SK-N-SH treated with all-trans-retinoic acid at 6 μM for 48 hours (cell line): ENCODE results near the gene MITF.

Experiments used
- ATAC-seq: fragments of 200-7000 bp; cut with Tn5 transposase; 3 replicates; pipeline ENCODE4 v1.9.1; 2020; ENCODE audit warnings: mild to moderate bottlenecking, moderate library complexity
- ARNTL ChIP-seq: fragments of 450-650 bp; formaldehyde crosslinking; IDR thresholded peaks from 2 replicates; pipeline ENCODE4 v1.5.0; 2020; ENCODE audit warnings: low read depth, mild to moderate bottlenecking, moderate library complexity, borderline replicate concordance
- CSDC2 ChIP-seq: fragments of 250-450 bp; sonication (Bioruptor Pico); IDR thresholded peaks from 2 replicates; pipeline ENCODE4 v1.5.0; 2020; ENCODE audit warnings: mild to moderate bottlenecking, moderate library complexity
- ESRRG ChIP-seq: fragments of 250-450 bp; sonication (Bioruptor Pico); IDR thresholded peaks from 2 replicates; pipeline ENCODE4 v1.6.1; 2021; ENCODE audit warnings: mild to moderate bottlenecking
- GLIS3 ChIP-seq: fragments of 250-450 bp; sonication (Bioruptor Pico); IDR thresholded peaks from 2 replicates; pipeline ENCODE4 v1.5.0; 2020; ENCODE audit warnings: mild to moderate bottlenecking, moderate library complexity
- ISL1 ChIP-seq: fragments of 250-450 bp; sonication (Bioruptor Pico); IDR thresholded peaks from 2 replicates; pipeline ENCODE4 v2.1.2; 2022; ENCODE audit warnings: mild to moderate bottlenecking, moderate library complexity
- OSR1 ChIP-seq: fragments of 250-450 bp; sonication (Bioruptor Pico); IDR thresholded peaks from 2 replicates; pipeline ENCODE4 v1.8.0; 2022; ENCODE audit warnings: moderate library complexity, mild to moderate bottlenecking, inconsistent platforms
- PPARA ChIP-seq: fragments of 250-450 bp; sonication (Bioruptor Pico); IDR thresholded peaks from 2 replicates; pipeline ENCODE4 v1.5.0; 2020; ENCODE audit warnings: mild to moderate bottlenecking, borderline replicate concordance
- RARB ChIP-seq: fragments of 250-450 bp; sonication (Bioruptor Pico); IDR thresholded peaks from 2 replicates; pipeline ENCODE4 v1.8.0; 2021; ENCODE audit warnings: mild to moderate bottlenecking, moderate library complexity
- SNAI2 ChIP-seq: fragments of 250-450 bp; sonication (Bioruptor Pico); IDR thresholded peaks from 2 replicates; pipeline ENCODE4 v1.5.0; 2020; ENCODE audit warnings: mild to moderate bottlenecking, moderate library complexity
- TCF4 ChIP-seq: fragments of 250-450 bp; sonication (Bioruptor Pico); IDR thresholded peaks from 2 replicates; pipeline ENCODE4 v1.8.0; 2021; ENCODE audit warnings: mild to moderate bottlenecking, moderate library complexity, borderline replicate concordance
- TOX ChIP-seq: fragments of 250-450 bp; sonication (Bioruptor Pico); IDR thresholded peaks from 2 replicates; pipeline ENCODE4 v1.8.0; 2021; ENCODE audit warnings: mild to moderate bottlenecking, moderate library complexity, borderline replicate concordance
- ZC3H10 ChIP-seq: fragments of 250-450 bp; sonication (Bioruptor Pico); IDR thresholded peaks from 2 replicates; pipeline ENCODE4 v1.5.1; 2021; ENCODE audit warnings: mild to moderate bottlenecking, moderate library complexity
- ZFP30 ChIP-seq: fragments of 450-650 bp; formaldehyde crosslinking; IDR thresholded peaks from 2 replicates; pipeline ENCODE4 v1.5.0; 2022; ENCODE audit warnings: mild to moderate bottlenecking, moderate library complexity
- ZNF565 ChIP-seq: fragments of 450-650 bp; formaldehyde crosslinking; conservative IDR thresholded peaks from 2 replicates; pipeline ENCODE4 v1.5.0; 2020; ENCODE audit warnings: low read depth, mild to moderate bottlenecking, moderate library complexity
- ZNF70 ChIP-seq: fragments of 450-650 bp; formaldehyde crosslinking; IDR thresholded peaks from 2 replicates; pipeline ENCODE4 v1.5.0; 2020; ENCODE audit warnings: mild to moderate bottlenecking, moderate library complexity
- ZNF8 ChIP-seq: fragments of 450-650 bp; formaldehyde crosslinking; IDR thresholded peaks from 2 replicates; pipeline ENCODE4 v1.5.0; 2020; ENCODE audit warnings: mild to moderate bottlenecking, moderate library complexity
- TF ChIP-seq, protein P1 (sequence below): fragments of 250-450 bp; sonication (Bioruptor Pico); IDR thresholded peaks from 2 replicates; pipeline ENCODE4 v1.8.0; 2020; ENCODE audit warnings: mild to moderate bottlenecking, moderate library complexity, borderline replicate concordance
- TF ChIP-seq, protein P2 (sequence below): fragments of 250-450 bp; sonication (Bioruptor Pico); IDR thresholded peaks from 2 replicates; pipeline ENCODE4 v1.5.1; 2020; ENCODE audit warnings: low read depth, mild to moderate bottlenecking, moderate library complexity
- TF ChIP-seq, protein P3 (sequence below): fragments of 250-450 bp; sonication (Bioruptor Pico); IDR thresholded peaks from 2 replicates; pipeline ENCODE4 v1.8.0; 2021; ENCODE audit warnings: low read depth, mild to moderate bottlenecking, moderate library complexity, borderline replicate concordance
- TF ChIP-seq, protein P4 (sequence below): fragments of 250-450 bp; sonication (Bioruptor Pico); IDR thresholded peaks from 2 replicates; pipeline ENCODE4 v1.5.0; 2020; ENCODE audit warnings: mild to moderate bottlenecking, moderate library complexity

The MITF gene

DNA sequence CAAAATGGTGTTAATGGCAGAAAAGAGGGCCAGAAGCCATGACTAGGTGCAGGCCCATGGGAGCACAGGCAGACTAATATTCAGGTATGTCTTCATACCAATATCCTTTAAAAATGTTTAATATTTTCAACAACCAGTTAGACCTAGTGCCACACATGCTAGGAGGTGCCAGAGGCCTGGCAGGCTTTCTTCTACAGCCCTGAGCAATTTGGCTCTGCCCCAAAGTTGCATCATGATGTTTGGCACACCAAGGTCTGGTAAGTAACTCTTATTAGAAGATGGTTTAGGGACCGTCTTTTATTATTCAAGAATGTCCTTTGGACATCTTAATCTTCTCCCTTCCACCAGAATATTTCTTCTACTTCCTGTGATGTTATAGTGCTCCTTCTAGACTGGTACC is 34.8 kb downstream of the MITF start:
- no peak for ATAC-seq
- TF ChIP-seq ISL1 (CRISPR knock-in tag) = no peak
- TF ChIP-seq ZNF70 (CRISPR knock-in tag) = no peak
- TF ChIP-seq TCF4 = no peak
- TF ChIP-seq, protein P1, sequence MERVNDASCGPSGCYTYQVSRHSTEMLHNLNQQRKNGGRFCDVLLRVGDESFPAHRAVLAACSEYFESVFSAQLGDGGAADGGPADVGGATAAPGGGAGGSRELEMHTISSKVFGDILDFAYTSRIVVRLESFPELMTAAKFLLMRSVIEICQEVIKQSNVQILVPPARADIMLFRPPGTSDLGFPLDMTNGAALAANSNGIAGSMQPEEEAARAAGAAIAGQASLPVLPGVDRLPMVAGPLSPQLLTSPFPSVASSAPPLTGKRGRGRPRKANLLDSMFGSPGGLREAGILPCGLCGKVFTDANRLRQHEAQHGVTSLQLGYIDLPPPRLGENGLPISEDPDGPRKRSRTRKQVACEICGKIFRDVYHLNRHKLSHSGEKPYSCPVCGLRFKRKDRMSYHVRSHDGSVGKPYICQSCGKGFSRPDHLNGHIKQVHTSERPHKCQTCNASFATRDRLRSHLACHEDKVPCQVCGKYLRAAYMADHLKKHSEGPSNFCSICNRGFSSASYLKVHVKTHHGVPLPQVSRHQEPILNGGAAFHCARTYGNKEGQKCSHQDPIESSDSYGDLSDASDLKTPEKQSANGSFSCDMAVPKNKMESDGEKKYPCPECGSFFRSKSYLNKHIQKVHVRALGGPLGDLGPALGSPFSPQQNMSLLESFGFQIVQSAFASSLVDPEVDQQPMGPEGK (CRISPR knock-in tag) = no peak
- TF ChIP-seq OSR1 (CRISPR knock-in tag) = no peak
- TF ChIP-seq ZFP30 (CRISPR knock-in tag) = no peak
- TF ChIP-seq, protein P2, sequence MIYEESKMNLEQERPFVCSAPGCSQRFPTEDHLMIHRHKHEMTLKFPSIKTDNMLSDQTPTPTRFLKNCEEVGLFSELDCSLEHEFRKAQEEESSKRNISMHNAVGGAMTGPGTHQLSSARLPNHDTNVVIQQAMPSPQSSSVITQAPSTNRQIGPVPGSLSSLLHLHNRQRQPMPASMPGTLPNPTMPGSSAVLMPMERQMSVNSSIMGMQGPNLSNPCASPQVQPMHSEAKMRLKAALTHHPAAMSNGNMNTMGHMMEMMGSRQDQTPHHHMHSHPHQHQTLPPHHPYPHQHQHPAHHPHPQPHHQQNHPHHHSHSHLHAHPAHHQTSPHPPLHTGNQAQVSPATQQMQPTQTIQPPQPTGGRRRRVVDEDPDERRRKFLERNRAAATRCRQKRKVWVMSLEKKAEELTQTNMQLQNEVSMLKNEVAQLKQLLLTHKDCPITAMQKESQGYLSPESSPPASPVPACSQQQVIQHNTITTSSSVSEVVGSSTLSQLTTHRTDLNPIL = no peak
- TF ChIP-seq ZNF8 (CRISPR knock-in tag) = no peak
- TF ChIP-seq ZC3H10 (CRISPR knock-in tag) = no peak
- TF ChIP-seq ARNTL (CRISPR knock-in tag) = no peak
- no peak for TF ChIP-seq CSDC2 (CRISPR knock-in tag)
- no peak for TF ChIP-seq TOX (CRISPR knock-in tag)
- TF ChIP-seq ZNF565 (CRISPR knock-in tag) = no peak
- TF ChIP-seq SNAI2 (CRISPR knock-in tag) = no peak
- TF ChIP-seq RARB (CRISPR knock-in tag) = no peak
- TF ChIP-seq GLIS3 (CRISPR knock-in tag) = no peak
- TF ChIP-seq, protein P3, sequence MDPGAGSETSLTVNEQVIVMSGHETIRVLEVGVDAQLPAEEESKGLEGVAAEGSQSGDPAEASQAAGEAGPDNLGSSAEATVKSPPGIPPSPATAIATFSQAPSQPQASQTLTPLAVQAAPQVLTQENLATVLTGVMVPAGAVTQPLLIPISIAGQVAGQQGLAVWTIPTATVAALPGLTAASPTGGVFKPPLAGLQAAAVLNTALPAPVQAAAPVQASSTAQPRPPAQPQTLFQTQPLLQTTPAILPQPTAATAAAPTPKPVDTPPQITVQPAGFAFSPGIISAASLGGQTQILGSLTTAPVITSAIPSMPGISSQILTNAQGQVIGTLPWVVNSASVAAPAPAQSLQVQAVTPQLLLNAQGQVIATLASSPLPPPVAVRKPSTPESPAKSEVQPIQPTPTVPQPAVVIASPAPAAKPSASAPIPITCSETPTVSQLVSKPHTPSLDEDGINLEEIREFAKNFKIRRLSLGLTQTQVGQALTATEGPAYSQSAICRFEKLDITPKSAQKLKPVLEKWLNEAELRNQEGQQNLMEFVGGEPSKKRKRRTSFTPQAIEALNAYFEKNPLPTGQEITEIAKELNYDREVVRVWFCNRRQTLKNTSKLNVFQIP (CRISPR knock-in tag) = no peak
- TF ChIP-seq, protein P4, sequence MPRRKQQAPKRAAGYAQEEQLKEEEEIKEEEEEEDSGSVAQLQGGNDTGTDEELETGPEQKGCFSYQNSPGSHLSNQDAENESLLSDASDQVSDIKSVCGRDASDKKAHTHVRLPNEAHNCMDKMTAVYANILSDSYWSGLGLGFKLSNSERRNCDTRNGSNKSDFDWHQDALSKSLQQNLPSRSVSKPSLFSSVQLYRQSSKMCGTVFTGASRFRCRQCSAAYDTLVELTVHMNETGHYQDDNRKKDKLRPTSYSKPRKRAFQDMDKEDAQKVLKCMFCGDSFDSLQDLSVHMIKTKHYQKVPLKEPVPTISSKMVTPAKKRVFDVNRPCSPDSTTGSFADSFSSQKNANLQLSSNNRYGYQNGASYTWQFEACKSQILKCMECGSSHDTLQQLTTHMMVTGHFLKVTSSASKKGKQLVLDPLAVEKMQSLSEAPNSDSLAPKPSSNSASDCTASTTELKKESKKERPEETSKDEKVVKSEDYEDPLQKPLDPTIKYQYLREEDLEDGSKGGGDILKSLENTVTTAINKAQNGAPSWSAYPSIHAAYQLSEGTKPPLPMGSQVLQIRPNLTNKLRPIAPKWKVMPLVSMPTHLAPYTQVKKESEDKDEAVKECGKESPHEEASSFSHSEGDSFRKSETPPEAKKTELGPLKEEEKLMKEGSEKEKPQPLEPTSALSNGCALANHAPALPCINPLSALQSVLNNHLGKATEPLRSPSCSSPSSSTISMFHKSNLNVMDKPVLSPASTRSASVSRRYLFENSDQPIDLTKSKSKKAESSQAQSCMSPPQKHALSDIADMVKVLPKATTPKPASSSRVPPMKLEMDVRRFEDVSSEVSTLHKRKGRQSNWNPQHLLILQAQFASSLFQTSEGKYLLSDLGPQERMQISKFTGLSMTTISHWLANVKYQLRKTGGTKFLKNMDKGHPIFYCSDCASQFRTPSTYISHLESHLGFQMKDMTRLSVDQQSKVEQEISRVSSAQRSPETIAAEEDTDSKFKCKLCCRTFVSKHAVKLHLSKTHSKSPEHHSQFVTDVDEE (CRISPR knock-in tag) = no peak
- TF ChIP-seq PPARA (CRISPR knock-in tag) = no peak
- TF ChIP-seq ESRRG (CRISPR knock-in tag) = no peak

DNA sequence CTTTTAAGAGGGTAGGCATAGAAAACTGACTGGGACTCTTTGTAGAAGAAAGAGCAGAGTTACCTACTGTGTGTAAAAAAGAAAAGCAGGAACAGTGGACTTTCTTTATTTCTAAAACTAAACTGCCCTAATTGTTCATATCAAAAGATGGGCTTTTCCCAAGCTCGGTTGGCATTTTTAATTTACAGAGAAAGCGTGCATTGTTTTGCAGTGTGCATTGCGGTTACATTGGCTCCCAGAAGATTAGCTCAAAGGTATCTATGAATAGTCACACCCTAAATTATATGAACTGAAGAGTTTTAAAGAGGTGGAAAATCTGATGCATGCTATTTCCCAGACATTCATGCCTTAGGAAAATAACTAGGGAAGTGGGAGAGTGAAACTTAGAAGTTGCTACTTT is 36.5 kb downstream of the MITF start:
- no peak for TF ChIP-seq CSDC2 (CRISPR knock-in tag)
- no peak for TF ChIP-seq ARNTL (CRISPR knock-in tag)
- TF ChIP-seq, protein P2 = no peak
- TF ChIP-seq SNAI2 (CRISPR knock-in tag) = no peak
- TF ChIP-seq OSR1 (CRISPR knock-in tag) = no peak
- TF ChIP-seq, protein P1 (CRISPR knock-in tag) = no peak
- TF ChIP-seq ESRRG (CRISPR knock-in tag) = no peak
- no peak for TF ChIP-seq ZNF70 (CRISPR knock-in tag)
- TF ChIP-seq TCF4 = no peak
- TF ChIP-seq ISL1 (CRISPR knock-in tag) = no peak
- TF ChIP-seq, protein P3 (CRISPR knock-in tag) = no peak
- TF ChIP-seq TOX (CRISPR knock-in tag) = no peak
- TF ChIP-seq, all 23 proteins: peak for 0
- no peak for ATAC-seq
